ENCODE data around the gene ST14.
"Not testable (repeated sequence)": the region's sequence is repeated elsewhere in the genome, so short reads cannot be mapped to it uniquely, and the experiment has no call there.

The ST14 gene

GRCh38 chr11:130209954-130210854 is 50.6 kb downstream of the ST14 start:
- DNase-seq, result no peak

GRCh38 chr11:130211144-130211543 is 51.6 kb downstream of the ST14 start:
- DNase-seq, result no peak

GRCh38 chr11:130211781-130212401 is 52.3 kb downstream of the ST14 start:
- no peak for DNase-seq

- DNase-seq, result no peak
These were observed 52.9 kb downstream of the ST14 start for GRCh38 chr11:130212431-130212961.

GRCh38 chr11:130213143-130213978 is 53.8 kb downstream of the ST14 start:
- peak; percentile 77 for DNase-seq

- DNase-seq, result no peak
These were observed 54.3 kb downstream of the ST14 start for GRCh38 chr11:130213979-130214281.

GRCh38 chr11:130214861-130215530 is 55.4 kb downstream of the ST14 start:
- DNase-seq, result no peak

- no peak for DNase-seq
These were observed 56.1 kb downstream of the ST14 start for GRCh38 chr11:130215531-130216220.

GRCh38 chr11:130216221-130216550 is 56.6 kb downstream of the ST14 start:
- DNase-seq, result no peak

- DNase-seq, result no peak
These were observed 57.1 kb downstream of the ST14 start for GRCh38 chr11:130216591-130217132.

- no peak for DNase-seq
These were observed 57.8 kb downstream of the ST14 start for GRCh38 chr11:130217133-130218031.

- DNase-seq, result no peak
These were observed 59.0 kb downstream of the ST14 start for GRCh38 chr11:130218501-130219070.

- no peak for DNase-seq
These were observed 59.6 kb downstream of the ST14 start for GRCh38 chr11:130219148-130219547.

- DNase-seq, result no peak
These were observed 60.9 kb downstream of the ST14 start for GRCh38 chr11:130220311-130221035.

- peak; percentile 10 for DNase-seq
These were observed 63.8 kb downstream of the ST14 start for GRCh38 chr11:130223291-130223971.

GRCh38 chr11:130227373-130227772 is 67.8 kb downstream of the ST14 start:
- DNase-seq, result no peak

GRCh38 chr11:130233486-130233885 is 73.9 kb downstream of the ST14 start:
- DNase-seq, result not testable (repeated sequence)

- not testable (repeated sequence) for DNase-seq
These were observed 74.3 kb downstream of the ST14 start for GRCh38 chr11:130233888-130234287.

GRCh38 chr11:130234315-130234714 is 74.7 kb downstream of the ST14 start:
- no peak for DNase-seq
